Fibroblast of lung (primary cell): ENCODE results near the gene CST3.

ENCODE experiments used
- EZH2 ChIP-seq: IDR thresholded peaks from 2 replicates; pipeline ENCODE4 v1.5.1; 2012; ENCODE audit warnings: low read length, control low read depth, mild to moderate bottlenecking; ENCODE audit errors: missing control alignments
- TF ChIP-seq, protein P1 (sequence below), 2 donors: IDR thresholded peaks in 1 of 2; conservative IDR thresholded peaks in 1 of 2; 1 replicate in 1 of 2; 2 replicates in 1 of 2; pipeline ENCODE4 v1.5.1; 2011 to 2012; ENCODE audit warnings: low read length in 2 of 2, control low read depth in 1 of 2, inconsistent platforms in 1 of 2, low read depth in 1 of 2, mild to moderate bottlenecking in 1 of 2

DNA sequence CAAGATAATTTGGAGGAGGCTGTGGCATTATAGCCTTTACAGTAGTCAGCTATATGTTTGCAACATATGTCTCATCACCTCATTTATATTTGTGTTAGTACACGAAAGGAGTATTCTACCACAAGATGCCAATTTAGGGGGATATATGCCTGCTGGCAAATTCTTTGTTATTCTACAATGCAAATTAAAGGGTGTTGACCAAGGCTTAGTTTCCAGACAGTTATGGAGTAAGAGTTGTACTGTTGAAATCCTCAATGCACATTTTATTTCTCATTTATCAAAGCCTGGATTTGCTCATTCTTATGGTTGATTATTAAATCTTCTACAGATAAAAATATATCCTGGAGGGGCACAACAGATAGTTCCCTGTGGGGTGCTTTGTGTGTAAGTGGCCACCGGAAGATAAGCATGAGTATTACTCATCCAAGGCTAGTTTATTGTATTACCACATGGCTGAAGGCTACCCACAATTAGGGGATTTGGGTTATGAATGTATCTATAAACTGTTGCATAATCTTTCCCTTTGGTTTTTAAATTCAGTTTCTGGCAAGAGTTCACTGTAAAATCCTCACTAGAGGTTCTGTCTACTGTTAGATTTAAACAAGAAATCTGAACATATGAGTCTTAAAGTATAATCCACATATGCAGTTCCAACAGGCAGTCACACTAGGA lies 41.0 kb downstream of the CST3 start:
- TF ChIP-seq, protein P1, sequence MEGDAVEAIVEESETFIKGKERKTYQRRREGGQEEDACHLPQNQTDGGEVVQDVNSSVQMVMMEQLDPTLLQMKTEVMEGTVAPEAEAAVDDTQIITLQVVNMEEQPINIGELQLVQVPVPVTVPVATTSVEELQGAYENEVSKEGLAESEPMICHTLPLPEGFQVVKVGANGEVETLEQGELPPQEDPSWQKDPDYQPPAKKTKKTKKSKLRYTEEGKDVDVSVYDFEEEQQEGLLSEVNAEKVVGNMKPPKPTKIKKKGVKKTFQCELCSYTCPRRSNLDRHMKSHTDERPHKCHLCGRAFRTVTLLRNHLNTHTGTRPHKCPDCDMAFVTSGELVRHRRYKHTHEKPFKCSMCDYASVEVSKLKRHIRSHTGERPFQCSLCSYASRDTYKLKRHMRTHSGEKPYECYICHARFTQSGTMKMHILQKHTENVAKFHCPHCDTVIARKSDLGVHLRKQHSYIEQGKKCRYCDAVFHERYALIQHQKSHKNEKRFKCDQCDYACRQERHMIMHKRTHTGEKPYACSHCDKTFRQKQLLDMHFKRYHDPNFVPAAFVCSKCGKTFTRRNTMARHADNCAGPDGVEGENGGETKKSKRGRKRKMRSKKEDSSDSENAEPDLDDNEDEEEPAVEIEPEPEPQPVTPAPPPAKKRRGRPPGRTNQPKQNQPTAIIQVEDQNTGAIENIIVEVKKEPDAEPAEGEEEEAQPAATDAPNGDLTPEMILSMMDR (conservative IDR thresholded peaks at IDR 0.05 in 1 of 2, IDR thresholded peaks at IDR 0.05 in 1 of 2; ENCODE audit: low read depth in 1 of 2, low read length in 2 of 2), result no peak
- TF ChIP-seq EZH2, result no peak
